ENCODE results near the gene CREB3L2.

The CREB3L2 gene

DNA sequence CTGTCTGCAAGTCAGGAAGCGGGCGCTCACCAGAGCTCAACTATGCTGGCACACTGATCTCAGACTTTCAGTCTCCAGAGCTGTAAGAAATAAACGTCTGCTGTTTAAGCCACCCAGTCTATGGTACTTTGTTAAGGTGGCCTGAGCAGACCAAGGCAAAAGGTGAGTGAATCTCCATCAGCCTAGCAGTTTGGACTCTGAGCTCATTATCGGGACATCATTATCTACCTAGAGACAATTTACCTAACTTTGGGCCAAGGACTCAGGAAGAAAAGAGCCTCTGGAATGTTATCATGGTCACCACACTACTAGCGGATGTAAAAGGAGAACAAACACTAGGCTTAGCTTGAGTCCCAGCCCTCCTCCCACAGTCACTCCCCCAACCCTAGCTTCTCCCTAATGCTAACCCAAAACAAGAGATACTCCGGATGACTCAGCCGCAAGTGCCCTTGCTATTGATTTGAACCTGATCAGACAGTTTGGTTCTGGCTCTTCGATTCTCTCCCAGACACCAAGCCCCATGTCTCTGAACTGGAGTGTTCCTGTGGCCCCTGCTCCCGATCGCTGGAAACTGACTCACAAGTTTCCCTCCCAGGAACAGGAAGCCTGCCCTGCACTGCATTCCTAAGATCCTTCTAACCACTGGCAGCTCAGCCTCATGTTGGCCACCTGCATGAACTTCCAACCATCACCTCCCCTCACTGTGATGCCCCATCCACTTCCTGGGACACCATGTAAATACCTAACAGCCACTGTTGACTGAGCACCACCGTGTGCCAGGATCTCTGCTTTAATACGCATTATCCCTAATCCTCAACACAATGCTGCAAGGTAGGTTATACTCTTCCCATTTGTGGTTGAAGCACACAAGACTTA, 34.5 kb downstream of the CREB3L2 start:
- no peak for DNase-seq

DNA sequence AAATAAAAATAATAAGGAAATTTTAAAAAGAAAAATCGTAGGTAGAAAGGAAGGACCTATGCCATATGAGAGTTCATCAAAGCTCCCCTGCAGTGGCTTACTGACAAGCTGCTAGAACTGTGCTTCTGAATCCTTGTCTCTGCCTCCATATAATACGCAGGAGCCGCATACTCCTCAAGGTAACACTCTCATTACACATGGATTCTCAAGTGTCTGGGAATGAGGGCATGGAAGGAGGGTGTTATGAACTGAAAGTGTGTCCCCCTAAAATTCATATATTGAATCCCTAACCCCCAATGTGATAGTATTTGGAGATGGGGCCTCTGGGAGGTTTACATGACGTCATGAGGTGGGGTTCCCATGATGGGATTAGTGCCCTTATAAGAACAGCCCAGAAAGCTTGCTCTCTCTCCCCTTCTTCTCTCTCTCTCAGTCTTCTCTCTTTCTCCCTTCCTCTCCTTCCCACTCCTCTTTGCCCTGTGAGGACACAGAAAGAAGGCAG, 35.2 kb downstream of the CREB3L2 start:
- DNase-seq, result no peak

DNA sequence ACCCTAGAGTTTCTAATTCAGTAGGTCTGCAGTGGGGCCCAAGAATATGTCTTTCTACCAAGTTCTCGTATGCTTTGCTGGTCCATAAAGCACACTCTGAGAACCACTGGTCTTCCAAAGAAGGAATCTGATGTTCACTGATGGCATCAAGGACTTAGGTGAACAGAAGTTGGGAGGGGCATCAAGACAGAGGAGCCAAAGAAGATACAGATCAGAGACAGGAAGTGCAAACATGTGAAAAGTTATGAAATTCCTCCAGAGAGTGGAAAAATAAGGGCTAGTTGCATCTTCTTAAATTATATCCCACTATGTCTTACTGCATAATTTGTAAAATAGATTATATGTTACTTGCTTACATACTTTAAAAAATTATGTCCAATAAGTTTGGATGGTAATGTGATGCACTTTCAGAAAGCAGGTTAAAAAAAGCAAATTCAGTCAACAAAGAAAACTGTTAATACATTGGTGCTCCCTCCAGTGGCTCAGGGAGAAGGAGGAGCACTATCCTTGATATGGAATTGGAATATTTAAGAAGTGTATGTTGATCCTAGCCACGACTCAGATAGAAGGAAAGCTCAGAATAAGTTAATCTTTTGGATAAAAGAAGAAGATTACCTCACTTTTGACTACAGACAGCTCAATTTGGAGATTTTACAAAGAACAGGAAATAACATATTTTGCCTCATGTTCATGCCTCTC, 35.8 kb downstream of the CREB3L2 start:
- DNase-seq, result no peak

DNA sequence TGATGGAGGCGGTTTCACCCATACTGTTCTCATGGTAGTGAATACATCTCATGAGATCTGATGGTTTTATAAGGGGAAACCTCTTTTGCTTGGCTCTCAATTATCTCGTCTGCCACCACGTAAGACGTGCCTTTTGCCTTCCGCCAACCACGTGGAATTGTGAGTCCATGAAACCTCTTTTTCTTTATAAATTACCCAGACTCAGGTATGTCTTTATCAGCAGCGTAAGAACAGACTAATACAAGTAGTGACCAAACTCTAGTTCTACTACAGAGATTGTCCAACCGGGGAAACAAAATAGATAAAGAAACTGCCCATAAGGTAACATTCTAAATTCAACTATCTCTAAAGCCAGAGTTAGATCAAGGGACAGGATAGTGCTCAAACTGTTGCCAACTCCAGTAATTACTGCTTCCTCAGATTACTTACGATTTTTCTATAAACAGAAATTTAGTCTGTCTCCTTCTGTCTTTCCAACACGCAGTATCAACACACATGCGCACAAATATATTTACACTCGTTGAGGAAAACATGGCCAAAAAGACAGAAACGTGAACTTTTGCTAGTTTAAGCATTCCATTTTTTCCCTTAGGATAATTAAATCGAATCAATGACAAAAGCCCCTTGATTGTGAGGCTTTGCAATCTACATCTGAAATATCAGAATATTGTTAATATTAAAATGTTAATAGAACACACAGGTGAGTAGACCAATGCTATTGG, 36.9 kb downstream of the CREB3L2 start:
- no peak for DNase-seq

DNA sequence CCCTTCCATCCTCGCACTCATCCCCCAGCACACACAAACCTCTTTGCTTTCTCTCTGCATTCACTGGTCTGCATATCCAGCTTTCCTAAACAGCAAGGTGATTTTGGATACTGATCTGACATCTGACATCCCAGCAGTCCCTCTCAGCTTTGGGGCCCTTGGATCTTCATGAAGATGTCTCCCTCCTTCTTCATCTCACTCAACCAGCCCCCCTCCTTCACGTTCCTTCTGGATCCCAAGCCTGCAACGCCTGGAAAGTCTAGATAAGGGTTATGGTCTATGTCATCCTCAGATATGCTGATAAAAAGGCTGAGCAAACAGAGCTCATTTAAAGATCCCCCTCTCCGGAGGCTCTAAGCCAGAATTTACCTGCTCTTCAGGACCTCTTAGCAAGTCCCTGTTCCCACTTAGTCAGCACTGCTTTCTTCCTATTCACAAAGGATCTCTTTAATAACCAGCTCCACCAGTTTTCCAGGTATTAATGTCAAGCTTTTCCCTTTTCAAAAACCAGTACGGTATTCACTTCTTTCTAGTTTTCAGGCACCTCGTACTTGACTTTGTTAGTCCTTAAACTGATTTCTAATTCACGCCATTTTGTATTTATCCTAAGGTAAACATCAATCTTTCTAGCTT, 38.9 kb downstream of the CREB3L2 start:
- DNase-seq, result no peak

DNA sequence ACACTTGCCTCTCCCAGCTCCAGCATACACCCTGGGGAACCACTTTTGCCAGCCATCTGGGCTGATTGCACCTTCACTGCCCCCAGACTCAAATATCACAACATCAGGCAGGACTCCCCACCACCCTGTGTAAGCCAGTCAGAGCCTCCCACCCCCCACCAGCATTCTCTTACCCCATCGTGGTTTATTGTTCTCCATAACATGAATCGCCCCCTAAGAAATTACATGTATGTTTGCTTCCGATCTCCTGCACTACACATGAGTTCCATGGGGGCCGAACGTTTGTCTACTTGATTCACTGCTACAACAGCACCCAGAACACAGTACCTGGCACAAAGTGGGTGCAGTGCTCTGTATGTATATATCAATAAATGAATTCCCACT, 39.4 kb downstream of the CREB3L2 start:
- no peak for DNase-seq

DNA sequence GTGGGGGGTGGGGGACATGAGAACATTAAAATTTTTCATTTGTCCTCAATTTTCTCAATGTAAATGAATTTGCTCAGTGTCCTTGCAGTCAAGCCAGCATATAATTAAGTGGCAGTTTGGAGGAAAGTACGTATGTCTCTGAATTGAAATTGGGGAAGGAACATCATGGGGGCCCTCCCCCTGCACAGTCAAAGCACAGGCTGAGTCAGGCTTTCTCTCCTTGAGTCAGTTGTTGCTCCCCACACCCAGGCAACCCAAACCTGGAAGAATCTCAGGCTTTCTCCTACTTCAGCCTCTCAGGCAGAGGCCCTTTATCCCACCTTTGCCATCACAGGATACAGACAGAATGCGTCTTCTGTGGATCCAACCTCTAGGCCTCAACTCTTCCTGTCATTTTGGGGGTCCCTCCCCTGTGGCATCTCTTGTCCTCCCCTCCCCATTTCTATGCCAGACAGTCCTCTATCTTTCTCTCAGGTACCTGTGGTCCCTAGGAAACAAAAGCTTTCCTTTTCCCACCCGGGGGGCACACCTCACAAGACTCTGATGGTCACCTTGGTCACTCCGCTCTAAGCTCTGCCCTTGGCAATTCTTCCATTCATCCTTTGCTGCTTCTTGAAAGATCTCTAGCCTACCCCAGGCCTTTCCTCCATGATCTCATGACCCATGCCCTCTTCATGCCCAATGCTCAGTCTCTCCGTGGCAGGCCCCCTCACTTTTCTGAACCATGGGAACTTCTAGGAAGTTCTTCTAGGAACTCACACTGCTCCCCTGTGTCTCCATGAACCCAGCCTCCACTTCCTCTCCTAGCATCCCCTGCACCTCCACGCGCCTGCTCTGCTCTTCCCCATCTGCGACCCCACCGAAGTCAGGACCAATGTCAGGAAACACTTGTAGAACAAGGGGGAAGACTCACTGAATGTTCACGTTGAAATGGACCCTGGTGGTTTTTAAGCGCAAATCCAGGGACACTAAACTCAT, 40.4 kb downstream of the CREB3L2 start:
- DNase-seq, result no peak

DNA sequence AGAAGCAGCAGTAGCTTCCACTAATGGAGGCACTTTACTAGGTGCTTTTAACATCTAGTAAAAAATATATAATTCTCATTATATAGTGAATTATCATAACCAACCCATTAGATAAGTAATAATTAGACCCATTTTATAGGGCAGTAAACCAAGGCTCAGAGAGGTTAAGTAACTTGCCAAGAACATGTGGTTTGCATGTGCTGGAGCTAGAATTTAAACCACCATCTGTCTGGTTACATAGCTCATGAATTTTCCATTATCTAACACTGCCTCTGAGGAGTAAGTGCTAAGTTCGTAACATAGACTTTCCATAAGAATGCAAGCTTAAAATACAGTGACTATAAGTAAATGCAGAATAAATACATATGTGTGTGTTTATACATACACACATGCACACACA, 41.9 kb downstream of the CREB3L2 start:
- no peak for DNase-seq

DNA sequence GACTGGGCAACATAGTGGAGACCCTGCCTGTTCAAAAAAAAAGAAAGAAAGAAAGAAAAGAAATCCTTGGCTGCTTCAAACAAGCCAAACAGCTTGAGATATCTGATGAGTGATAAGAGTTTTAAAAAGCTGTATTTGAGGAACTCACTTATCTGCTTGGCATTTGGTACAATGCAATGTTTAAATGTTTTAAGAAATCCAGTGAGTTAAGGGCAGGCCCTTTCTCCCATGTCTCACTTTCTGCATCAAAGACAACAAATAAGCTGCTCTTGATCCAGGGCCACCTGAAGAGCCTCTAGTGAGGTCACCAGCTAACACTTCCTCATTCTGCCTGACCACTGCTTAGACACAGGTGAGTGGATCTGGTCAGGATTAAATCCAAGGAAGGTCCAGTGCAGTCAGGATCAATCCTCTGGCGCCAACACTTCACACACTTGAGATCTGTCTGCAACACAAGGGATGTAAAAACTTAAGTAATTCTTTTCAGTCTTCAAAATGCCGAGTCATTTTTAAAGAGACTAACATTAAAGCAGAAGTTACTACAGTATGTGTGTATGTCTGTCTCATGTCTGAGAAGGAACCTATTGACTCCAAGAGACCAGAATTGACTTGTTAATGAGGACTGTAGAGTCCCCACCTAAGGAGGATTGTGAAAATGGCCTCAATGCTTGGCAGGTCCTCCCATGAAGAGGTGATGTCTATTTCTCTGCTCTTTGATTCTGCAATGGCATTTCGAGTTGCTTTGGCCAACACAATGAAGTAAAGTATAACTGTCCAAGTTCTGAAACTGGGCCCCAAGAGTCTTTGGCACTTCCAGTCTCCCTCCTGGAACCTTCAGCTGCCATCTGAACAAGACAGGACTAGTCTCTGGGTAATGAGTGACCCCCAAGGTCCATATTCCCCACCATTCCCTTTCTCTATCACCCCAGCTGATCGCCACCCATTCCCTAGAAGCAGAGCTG, 43.1 kb downstream of the CREB3L2 start:
- no peak for DNase-seq

DNA sequence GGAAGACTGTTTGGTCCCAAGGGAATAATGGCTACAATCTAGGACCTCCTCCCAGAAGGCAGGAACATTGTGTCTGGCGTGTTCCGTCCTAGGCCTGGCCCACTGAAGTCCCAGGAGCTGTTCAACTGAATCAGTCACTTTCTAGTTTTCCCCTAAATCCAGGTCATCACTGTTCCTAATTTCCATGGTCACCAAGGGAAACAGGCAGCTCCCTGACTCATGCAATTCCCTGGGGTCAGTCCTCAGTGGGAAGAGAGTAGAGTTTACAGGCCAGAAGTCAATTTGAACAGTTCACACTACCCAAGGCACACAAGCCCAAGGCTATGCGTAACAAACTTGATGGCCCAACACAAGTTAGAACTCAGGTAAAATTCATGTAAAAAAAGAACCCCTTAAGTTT, 44.0 kb downstream of the CREB3L2 start:
- no peak for DNase-seq

DNA sequence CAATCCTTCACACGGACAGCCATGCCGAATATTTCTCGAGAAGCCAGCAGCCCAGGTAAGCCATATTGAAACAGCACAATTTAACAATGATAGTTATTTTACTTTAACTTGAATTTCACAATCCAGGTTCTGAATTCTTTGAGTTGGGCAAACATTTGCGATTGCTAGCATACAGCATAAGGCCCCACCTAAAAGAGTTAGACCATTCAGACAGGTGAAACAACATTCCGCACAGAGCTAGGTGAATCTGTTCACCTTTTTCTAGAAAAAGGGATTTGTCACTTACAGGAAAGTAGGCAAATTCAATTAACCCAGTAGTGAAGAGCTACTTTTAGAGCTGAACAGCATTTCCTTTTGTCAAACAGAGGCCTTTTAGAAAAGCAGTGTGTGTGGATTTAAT, 45.3 kb downstream of the CREB3L2 start:
- no peak for DNase-seq

DNA sequence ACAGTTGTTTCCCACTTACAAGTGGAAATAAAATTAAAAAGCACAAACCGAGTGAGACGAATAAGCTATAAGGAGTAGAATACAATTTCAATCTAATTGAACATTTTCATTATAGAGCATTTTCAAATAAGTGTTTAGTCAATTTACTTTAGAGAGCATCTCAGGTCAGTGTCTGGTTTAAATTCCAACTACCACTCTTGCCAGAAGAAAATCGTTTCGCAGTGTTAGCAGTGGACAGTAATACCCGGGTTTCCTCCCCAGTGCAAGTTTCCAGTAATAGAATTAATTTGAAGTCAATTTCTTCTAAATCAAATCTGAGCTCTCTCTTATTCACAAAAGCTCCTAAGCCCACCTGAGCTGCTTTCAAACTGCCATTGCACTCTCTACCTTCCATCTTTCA, 45.7 kb downstream of the CREB3L2 start:
- no peak for DNase-seq

DNA sequence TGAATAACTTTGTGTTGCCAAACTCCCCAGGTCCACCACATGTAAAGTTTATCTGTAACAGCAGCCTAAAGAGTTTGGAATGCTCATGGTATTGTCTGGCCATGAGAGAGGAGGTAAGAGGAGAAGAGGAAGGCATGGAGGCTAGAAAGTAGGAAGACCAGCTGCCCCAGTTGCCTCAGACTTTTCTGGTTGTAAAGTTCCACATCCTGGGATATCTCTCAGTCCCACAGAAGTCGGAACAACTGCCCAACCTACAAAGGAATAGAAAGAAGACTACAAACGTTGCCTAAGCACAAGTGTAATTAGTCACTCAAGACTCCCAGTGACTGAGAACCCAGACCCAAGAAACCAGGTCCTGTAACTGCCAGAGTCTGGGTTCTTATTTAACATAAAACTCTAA, 47.3 kb downstream of the CREB3L2 start:
- no peak for DNase-seq

DNA sequence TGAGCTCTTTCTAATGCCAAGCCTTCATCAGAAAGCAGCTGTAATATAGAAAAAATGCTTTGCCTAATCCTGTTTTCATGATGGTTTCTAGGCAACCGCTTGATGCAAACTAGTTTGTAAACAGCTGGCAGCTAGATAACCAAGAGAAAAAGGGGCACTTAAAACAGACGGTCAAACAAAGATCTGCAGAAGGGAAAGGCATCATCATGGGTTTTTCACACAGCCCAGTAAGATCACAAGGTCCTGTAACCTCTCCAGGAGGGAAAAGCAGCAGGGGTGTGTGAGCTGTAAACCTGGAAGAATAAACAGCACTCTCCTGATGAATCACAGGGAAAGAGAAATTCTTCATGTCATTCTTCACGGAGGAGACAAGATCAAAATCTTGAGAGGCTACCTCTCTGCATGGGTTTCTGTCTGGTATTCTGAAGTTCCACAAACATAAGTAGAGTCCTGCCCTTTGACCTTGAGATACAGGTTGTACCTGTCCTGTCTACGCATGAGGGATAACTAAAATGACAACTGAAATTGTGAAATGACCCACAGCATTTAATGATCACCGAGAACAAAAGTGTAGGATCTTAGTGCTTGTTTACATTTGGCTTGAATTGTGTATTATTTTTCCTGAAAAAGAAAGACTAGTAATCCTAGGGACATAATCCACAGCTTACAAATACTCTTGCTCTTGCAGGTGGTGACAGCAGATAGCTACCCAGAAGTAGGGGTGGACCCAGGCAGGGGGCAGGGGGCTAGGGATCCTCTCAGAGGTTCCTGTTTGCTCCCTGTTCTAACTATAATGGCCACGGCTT, 48.0 kb downstream of the CREB3L2 start:
- DNase-seq, result no peak

DNA sequence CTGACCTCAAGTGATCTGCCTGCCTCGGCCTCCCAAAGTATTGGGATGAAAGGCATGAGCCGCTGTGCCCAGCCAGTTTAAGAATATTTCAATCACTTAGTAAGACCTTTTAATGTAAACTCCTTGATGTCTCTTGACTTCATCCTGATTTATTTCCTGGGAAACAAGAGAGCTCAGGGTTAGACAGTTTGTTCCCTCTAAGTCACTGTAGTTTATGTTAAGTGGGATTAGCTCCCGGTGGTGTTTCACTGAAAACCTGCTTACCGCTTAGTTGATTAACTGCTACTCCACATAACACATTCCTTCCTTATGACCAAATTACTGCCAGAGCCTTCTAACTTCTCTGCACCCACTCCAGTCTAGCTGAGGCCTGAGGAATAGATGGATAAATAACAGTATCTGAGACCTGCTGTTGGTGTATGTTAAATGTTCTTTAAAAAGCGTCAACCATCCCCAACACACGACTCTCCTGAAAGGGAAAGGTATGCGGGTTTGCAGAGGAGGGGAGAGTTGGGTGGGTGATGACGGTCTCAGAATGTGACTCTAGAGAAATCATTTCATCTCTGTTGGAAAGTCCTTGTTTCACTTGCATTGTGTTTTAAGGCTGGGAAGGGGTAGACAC, 48.7 kb downstream of the CREB3L2 start:
- no peak for DNase-seq

DNA sequence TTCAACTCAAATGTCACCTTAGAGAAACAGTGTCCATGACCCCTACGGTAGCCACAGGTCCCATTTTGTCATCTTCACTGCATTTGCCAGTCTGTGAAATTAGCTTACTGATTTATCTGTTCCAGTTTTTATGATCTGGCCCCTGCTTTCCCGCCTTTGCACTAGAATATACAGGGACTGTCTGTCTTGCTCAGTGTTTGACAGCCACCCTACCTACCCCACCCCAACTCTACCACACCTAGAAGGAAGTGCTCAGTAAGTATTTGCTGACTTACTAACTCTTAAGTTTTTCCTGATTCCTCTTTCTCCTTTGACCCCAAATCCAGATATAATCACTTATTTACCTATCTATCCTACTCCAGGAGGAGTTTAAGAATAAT, 49.5 kb downstream of the CREB3L2 start:
- DNase-seq, result no peak

DNA sequence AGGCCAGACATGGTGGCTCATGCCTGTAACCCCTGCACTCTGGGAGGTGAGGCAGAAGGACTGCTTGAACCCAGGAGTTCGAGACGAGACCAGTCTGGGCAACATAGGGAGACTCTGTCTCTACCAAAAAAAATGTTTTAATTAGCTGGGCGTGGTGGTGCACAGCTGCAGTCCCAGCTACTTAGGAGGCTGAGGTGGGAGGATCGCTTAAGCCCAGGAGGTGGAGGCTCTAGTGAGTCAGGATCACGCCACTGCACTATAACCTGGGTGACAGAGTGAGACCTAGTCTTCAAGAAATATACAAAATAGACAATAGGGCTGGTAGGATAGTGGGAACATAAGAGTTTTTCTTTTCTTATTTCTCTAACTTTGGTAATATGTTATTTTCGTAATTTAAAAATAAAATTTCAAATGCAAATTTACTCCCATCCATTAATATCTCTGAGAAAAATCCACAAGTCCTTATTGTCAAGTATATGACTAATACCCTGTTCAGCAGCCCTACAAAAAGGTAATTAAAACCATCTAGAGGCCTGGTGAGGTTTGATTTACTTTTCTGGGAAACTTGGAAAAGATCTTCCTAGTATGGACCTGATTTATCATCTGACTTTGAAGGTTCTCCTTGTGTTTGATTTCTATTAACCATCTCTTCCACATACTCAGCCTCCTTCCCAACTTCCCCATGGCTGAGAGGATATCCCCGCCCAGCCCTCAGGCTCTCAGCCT, 50.0 kb downstream of the CREB3L2 start:
- DNase-seq, result no peak

DNA sequence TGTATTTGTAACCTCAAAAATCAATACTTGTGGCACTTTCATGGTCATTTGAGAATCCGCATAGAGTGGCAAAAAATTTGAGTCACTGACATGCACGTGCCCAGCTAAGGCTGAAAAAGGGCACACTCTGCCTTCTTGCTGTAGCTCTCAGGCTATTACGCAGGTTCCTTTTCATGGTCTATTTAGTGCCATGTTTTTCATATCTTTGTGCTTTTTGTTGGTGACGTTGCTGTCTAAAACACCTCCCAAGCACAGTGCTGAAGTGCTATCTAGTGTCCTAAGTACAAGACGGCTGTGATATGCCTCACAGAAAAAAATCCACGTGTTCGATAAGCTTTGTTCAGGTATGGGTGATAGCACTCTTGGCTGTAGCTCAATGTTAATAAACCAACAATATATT, 50.9 kb downstream of the CREB3L2 start:
- DNase-seq, result no peak

DNA sequence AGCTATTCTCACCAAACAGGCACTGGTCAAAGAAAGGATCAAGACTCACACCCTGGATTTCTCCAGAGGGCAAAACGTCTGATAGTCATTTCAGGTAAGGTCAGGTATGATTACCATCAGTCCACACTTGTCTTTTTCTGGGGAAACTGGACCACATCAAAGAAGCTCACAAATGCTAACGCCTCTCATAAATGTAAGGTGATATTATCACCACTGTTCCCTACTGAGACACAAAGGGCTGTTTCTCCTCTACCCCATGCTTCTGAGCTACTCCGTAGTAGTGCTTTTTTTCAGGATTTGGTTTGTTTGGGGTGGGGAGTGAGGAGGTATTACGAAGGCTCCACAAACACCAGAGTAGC, 51.6 kb downstream of the CREB3L2 start:
- DNase-seq, result no peak
